Measurements from ENCODE around the gene CYP3A7.
"Not testable (repeated sequence)": the region's sequence is repeated elsewhere in the genome, so short reads cannot be mapped to it uniquely, and the experiment has no call there.

CYP3A7 gene

DNA sequence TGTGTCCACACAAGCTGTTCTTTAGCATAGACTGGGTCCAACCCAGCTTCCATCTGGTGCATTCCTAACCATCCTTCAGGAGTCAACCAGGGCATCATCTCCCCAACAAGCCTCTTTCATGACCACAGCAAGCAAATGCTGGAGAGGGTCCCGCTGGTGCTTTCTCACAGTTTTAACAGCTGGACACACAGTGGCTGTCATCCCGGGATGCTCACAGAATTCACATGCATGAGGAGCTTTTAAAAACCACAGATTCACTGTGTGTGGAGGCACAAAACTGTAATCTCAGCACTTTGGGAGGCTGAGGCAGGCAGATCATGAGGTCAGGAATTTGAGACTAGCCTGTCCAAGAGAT lies 6.4 kb upstream of the CYP3A7 start:
- H3K9ac ChIP-seq (ENCODE audit: low read length), result no peak overlapping the region
- H3K27me3 ChIP-seq (ENCODE audit: control insufficient read depth, insufficient read depth, low read length), result no peaks in the 10 kb centered on the region
- no peaks in the 10 kb centered on the region for H3K9me3 ChIP-seq (ENCODE audit: control insufficient read depth, insufficient read depth, low read depth, low read length)
- no peak overlapping the region for H3K27ac ChIP-seq (ENCODE audit: low read depth, low read length)
- H3K4me1 ChIP-seq (ENCODE audit: control insufficient read depth, insufficient read depth, low read length), result peaks cover 5% of the 10 kb centered on the region; the same call in 1 of the 2 replicates
- H3K4me3 ChIP-seq (ENCODE audit: low read depth, low read length), result no peak overlapping the region
- H3K36me3 ChIP-seq (ENCODE audit: control insufficient read depth, insufficient read depth, low read length), result no peaks in the 10 kb centered on the region

DNA sequence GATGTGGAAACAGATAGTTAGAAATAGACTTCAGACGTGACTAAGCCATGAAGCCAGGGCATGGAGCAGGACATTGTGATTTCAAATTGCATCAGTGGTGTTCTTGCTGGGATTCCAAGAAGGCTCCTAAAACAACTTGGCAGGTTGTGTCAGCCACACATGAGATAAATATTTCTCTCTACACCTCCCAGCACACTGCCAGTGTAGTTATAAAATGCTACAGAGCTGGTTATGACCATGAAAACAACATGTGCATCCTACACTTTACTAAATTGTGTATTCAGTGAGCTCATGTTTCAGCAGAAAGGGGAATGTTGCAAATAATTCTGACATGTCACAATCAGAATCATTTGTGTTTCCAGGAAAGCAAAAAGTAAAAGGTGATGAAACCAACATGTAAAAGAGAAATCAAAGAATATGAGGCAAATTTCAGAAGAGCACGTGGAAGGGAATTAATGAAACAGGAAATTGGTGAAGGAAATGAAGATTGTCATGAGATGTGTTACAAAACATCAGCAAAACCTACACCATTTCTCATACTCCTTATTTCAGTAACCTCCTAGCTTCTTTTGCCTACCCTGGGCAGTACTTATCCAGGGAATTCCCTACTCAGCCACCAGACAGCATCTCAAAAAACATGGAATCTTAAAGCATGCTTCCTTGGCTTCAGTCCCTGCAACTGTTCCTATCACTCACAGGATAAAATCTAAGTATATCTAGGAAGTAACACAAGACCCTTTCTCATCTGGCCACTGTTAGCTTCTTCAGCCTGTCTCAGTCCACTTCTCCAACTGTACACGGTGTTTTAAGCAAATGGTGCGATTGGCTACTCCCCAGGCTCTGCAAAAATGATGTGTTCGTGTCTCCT lies 5.8 kb upstream of the CYP3A7 start:
- Histone ChIP-seq H3K27ac (ENCODE audit: low read depth, low read length) (no peak overlapping the region), H3K4me1 (ENCODE audit: control insufficient read depth, insufficient read depth, low read length) (peaks cover 5% of the 10 kb centered on the region; the same call in 1 of the 2 replicates), H3K9ac (ENCODE audit: low read length) (no peak overlapping the region), H3K4me3 (ENCODE audit: low read depth, low read length) (no peak overlapping the region), H3K36me3 (ENCODE audit: control insufficient read depth, insufficient read depth, low read length) (no peaks in the 10 kb centered on the region), H3K9me3 (ENCODE audit: control insufficient read depth, insufficient read depth, low read depth, low read length) (no peaks in the 10 kb centered on the region), H3K27me3 (ENCODE audit: control insufficient read depth, insufficient read depth, low read length) (no peaks in the 10 kb centered on the region)

DNA sequence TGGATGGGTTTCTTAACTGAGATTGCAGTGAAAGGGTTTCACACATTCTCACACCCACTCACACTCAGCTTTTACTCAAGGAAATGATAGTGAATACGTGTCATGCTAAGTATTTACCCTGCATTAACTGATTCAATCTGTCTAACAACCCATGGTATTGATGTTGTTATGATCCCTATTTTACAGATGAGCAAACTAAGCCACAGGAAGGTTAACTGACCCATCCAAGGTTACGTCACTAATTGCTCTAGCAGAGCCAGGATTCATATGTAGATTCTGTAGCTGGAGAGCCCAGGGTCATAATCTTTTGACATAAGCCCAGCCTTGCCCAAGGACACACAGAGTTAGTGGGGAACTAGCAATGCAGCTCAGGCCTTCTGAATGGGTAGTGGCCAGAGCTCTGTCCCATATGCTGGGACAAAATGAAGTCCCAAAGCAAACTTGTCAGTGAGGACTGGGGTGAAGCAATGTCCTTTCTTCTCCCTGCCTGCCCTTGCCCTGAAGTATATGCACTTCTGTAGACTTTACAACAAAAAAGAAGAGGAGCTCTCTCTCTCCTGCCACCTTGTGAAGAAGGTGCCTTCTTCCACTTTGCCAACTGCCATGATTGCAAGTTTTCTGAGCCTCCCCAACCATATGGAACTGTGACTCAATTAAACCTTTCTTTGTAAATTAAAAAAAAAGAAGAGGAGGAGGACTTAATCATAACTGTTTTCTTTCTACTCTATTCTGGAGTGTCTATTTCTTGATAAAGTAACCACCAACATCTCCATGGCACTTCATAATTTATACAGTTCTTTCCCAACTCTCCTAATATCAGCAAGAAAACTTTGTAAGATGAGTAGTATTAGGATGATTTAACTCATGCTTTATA lies 4.9 kb upstream of the CYP3A7 start:
- no peak overlapping the region for H3K4me3 ChIP-seq (ENCODE audit: low read depth, low read length)
- no peaks in the 10 kb centered on the region for H3K27me3 ChIP-seq (ENCODE audit: control insufficient read depth, insufficient read depth, low read length)
- no peak overlapping the region for H3K27ac ChIP-seq (ENCODE audit: low read depth, low read length)
- H3K36me3 ChIP-seq (ENCODE audit: control insufficient read depth, insufficient read depth, low read length), result no peaks in the 10 kb centered on the region
- no peaks in the 10 kb centered on the region for H3K9me3 ChIP-seq (ENCODE audit: control insufficient read depth, insufficient read depth, low read depth, low read length)
- H3K4me1 ChIP-seq (ENCODE audit: control insufficient read depth, insufficient read depth, low read length), result peaks cover 5% of the 10 kb centered on the region; the same call in 1 of the 2 replicates
- H3K9ac ChIP-seq (ENCODE audit: low read length), result no peak overlapping the region

DNA sequence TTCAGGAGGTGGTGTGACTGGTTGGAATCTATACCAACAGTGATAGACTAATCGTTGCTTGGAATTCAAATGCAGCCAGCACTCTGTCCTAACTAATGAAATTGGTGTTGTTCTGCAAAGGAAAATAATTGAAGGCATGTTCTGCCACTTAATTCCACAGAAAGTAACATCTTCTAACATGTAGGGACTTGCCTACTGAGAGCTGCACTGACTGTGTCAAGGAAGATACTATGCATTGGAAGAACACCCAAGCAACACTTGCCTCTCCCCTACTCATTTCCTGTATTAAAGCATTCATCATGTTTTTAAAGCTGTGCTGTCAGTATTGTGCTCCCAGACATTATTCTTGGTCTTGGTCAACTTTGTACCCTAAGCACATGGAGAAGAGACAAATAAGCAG lies 2.7 kb upstream of the CYP3A7 start:
- H3K36me3 ChIP-seq (ENCODE audit: control insufficient read depth, insufficient read depth, low read length), result no peaks in the 10 kb centered on the region
- no peaks in the 10 kb centered on the region for H3K9me3 ChIP-seq (ENCODE audit: control insufficient read depth, insufficient read depth, low read depth, low read length)
- H3K4me3 ChIP-seq (ENCODE audit: low read depth, low read length), result no peak overlapping the region
- no peaks in the 10 kb centered on the region for H3K27me3 ChIP-seq (ENCODE audit: control insufficient read depth, insufficient read depth, low read length)
- no peak overlapping the region for H3K9ac ChIP-seq (ENCODE audit: low read length)
- peaks cover 5% of the 10 kb centered on the region; the same call in 1 of the 2 replicates for H3K4me1 ChIP-seq (ENCODE audit: control insufficient read depth, insufficient read depth, low read length)
- no peak overlapping the region for H3K27ac ChIP-seq (ENCODE audit: low read depth, low read length)

DNA sequence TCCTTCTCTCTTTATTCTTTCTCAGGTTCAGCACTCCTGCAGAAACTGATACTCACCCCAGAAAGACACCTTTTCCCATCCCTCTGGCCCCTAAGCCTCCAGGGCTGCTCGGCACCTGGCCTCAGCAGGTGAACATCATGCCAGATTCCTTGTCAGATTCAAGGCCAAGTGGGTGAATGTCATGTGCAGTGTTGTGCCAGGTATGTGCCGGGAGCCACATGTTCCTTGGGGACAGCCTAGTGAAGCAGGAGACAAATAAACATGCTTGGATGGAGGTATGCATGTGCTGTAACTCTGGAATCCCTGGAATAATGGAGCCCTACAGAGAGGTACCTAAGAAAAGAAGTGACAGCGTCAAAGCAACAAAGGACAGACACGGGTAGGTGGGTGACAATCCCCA lies 1.7 kb upstream of the CYP3A7 start:
- H3K36me3 ChIP-seq (ENCODE audit: control insufficient read depth, insufficient read depth, low read length); H3K27ac ChIP-seq (ENCODE audit: low read depth, low read length); H3K27me3 ChIP-seq (ENCODE audit: control insufficient read depth, insufficient read depth, low read length): not testable (repeated sequence)

DNA sequence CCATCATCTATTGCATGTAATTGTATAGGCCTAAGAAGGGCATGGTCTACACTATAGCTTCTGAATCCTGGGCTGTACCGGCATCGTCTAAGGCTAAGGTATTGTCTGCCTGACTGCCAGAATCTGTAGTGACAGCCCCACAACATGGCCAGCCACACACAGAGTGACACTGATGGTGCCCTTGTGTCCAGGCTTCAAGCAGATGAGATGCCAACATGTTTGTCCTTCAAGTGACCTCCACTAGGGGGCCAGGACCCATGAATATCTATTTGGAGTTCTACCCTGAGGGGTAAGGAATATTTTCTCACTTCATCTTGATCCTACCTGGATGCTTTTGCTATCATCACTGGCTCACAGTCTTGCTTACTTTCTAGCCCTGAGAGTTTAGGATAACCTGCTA lies 1.5 kb downstream of the CYP3A7 start:
- Histone ChIP-seq H3K9ac (ENCODE audit: low read length) (no peak overlapping the region), H3K27me3 (ENCODE audit: control insufficient read depth, insufficient read depth, low read length) (no peaks in the 10 kb centered on the region), H3K9me3 (ENCODE audit: control insufficient read depth, insufficient read depth, low read depth, low read length) (no peaks in the 10 kb centered on the region), H3K4me3 (ENCODE audit: low read depth, low read length) (no peak overlapping the region), H3K27ac (ENCODE audit: low read depth, low read length) (no peak overlapping the region), H3K4me1 (ENCODE audit: control insufficient read depth, insufficient read depth, low read length) (no peaks in the 10 kb centered on the region), H3K36me3 (ENCODE audit: control insufficient read depth, insufficient read depth, low read length) (no peaks in the 10 kb centered on the region)

More for the DNA sequence above, 1.7 kb upstream of the CYP3A7 start:
- H3K9ac ChIP-seq (ENCODE audit: low read length); H3K4me3 ChIP-seq (ENCODE audit: low read depth, low read length); H3K9me3 ChIP-seq (ENCODE audit: control insufficient read depth, insufficient read depth, low read depth, low read length); H3K4me1 ChIP-seq (ENCODE audit: control insufficient read depth, insufficient read depth, low read length): not testable (repeated sequence)

DNA sequence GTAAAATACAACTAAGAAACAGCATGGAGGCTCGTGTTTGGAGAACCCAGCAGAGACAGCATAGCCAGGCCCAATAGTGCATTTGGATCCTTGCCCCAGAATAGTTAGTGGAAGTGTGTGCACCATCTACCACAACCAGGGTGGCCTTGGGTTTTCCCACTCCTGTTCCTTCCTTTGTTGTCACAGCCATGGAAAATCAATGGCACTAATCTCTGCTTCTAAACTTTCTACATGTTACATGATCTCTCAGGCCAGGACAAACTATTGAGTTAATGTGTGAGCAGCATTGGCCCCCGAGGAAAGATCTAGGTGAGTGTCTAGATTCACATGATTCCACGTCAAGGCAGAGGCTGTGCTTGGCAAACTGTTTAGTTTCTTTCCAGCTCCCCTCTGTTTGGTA lies 2.0 kb downstream of the CYP3A7 start:
- Histone ChIP-seq H3K36me3 (ENCODE audit: control insufficient read depth, insufficient read depth, low read length) (no peaks in the 10 kb centered on the region), H3K4me1 (ENCODE audit: control insufficient read depth, insufficient read depth, low read length) (no peaks in the 10 kb centered on the region), H3K4me3 (ENCODE audit: low read depth, low read length) (no peak overlapping the region), H3K9me3 (ENCODE audit: control insufficient read depth, insufficient read depth, low read depth, low read length) (no peaks in the 10 kb centered on the region), H3K9ac (ENCODE audit: low read length) (no peak overlapping the region), H3K27me3 (ENCODE audit: control insufficient read depth, insufficient read depth, low read length) (no peaks in the 10 kb centered on the region), H3K27ac (ENCODE audit: low read depth, low read length) (no peak overlapping the region)

DNA sequence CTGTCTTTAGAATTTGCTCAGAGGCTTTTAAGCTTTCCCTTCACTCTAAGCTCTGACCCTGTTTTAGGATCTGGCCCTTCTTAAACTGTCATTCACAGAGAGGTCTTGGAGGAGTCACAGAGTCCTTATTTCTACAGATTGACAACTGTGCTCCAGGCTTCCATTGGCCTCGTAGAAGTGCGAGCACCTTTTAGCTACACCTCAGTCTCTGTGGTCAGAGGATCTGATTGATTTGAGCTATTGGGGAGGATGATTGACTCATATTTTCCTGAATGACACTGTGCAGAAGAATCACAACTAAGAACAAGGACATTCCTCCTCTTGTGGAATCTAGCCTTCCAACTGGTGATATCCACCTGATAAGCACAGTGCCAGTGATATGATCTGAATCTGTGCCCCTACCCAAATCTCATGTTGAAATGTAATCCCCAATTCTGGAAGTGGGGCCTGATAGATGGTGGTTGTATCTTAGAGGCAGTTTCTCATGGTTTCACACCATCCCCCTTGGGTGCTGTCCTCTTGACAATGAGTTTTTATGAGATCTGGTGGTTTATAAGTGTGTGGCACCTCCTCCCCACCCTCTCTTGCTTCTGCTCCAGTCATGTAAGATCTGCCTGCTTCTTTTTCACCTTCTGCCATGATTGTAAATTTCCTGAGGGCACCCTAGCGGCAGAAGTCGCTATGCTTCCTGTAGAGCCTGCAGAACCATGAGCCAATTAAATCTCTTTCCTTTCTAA lies 3.2 kb downstream of the CYP3A7 start:
- H3K27ac ChIP-seq (ENCODE audit: low read depth, low read length), result no peak overlapping the region
- no peaks in the 10 kb centered on the region for H3K36me3 ChIP-seq (ENCODE audit: control insufficient read depth, insufficient read depth, low read length)
- H3K27me3 ChIP-seq (ENCODE audit: control insufficient read depth, insufficient read depth, low read length), result no peaks in the 10 kb centered on the region
- H3K4me1 ChIP-seq (ENCODE audit: control insufficient read depth, insufficient read depth, low read length), result no peaks in the 10 kb centered on the region
- H3K9ac ChIP-seq (ENCODE audit: low read length), result no peak overlapping the region
- no peak overlapping the region for H3K4me3 ChIP-seq (ENCODE audit: low read depth, low read length)
- no peaks in the 10 kb centered on the region for H3K9me3 ChIP-seq (ENCODE audit: control insufficient read depth, insufficient read depth, low read depth, low read length)

DNA sequence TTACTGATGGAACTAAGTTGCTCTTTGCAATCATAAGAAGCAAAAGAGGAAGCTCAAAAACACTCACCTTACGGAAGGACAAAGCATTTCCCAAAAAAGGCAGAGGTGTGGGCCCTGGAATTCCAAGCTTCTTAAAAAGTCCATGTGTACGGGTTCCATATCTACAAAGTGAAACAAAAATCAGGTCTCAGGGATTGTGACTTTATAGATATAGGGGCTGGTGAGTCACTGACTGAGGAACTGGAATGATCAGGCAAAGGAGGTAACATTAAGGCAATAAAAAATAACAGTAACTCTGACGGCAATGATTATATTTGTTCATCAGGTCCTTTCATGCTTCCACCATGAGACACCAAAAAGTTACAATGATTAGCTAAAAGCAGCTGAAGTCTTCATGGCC lies 4.0 kb downstream of the CYP3A7 start:
- no peak overlapping the region for H3K4me3 ChIP-seq (ENCODE audit: low read depth, low read length)
- H3K27me3 ChIP-seq (ENCODE audit: control insufficient read depth, insufficient read depth, low read length), result no peaks in the 10 kb centered on the region
- H3K9ac ChIP-seq (ENCODE audit: low read length), result no peak overlapping the region
- no peak overlapping the region for H3K27ac ChIP-seq (ENCODE audit: low read depth, low read length)
- H3K4me1 ChIP-seq (ENCODE audit: control insufficient read depth, insufficient read depth, low read length), result no peaks in the 10 kb centered on the region
- H3K9me3 ChIP-seq (ENCODE audit: control insufficient read depth, insufficient read depth, low read depth, low read length), result no peaks in the 10 kb centered on the region
- H3K36me3 ChIP-seq (ENCODE audit: control insufficient read depth, insufficient read depth, low read length), result no peaks in the 10 kb centered on the region

DNA sequence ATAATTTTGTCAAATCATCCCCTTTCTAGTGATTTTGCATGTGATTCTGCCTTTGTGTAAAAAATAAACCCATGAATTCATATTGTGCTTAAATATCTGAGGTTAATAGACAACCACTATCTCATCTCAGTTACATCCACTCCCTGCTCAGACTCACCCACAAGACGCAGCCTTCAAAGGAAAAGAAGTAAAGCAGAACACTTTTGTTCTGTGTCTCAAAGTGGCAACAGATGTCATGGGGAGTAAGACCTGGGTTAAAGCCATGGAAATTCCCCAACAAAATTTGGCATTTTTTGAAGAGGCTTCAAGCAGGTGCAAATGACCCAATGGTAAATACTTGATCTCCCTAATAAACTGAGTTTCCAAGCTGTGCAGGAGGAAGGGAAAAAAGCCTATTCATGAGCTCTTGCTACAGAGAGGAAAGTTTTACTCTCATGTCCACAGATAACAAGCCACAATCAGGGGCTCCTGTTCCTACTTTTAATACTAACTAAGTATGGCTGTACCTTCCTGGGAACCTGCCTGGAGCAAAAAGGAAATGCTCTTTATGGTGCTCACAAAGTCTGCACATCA lies 4.7 kb downstream of the CYP3A7 start:
- Histone ChIP-seq H3K27me3 (ENCODE audit: control insufficient read depth, insufficient read depth, low read length) (no peaks in the 10 kb centered on the region), H3K4me1 (ENCODE audit: control insufficient read depth, insufficient read depth, low read length) (no peaks in the 10 kb centered on the region), H3K9me3 (ENCODE audit: control insufficient read depth, insufficient read depth, low read depth, low read length) (no peaks in the 10 kb centered on the region), H3K9ac (ENCODE audit: low read length) (no peak overlapping the region), H3K4me3 (ENCODE audit: low read depth, low read length) (no peak overlapping the region), H3K27ac (ENCODE audit: low read depth, low read length) (no peak overlapping the region), H3K36me3 (ENCODE audit: control insufficient read depth, insufficient read depth, low read length) (no peaks in the 10 kb centered on the region)

Measured in HUES6 (cell line).